T-cell (primary cell): ENCODE data around the gene MAN1B1. TPM values are rescaled to one million over a fixed set of nuclear protein-coding genes. Genes with fewer than 3 reads are reported as not detected.

Experiments used
- ATAC-seq, 4 experiments: fragments of 200-7000 bp in 3 of 4; fragments of 150-1000 bp in 1 of 4; cut with Tn5 transposase; replicated peaks in 1 of 4; 1 replicate in 3 of 4; 2 replicates in 1 of 4; pipeline ENCODE4 v1.10.0; 2021; ENCODE audit warnings: moderate library complexity in 3 of 4, mild to moderate bottlenecking in 2 of 4, moderate number of reproducible peaks in 1 of 4
- CTCF ChIA-PET, 2 donors: fragments of 300-600 bp; sonication (Branson Sonifier 250); formaldehyde crosslinking; loops; one replicate each; lab custom pipeline; 2022; ENCODE audit warnings: antibody characterized with exemption in 2 of 2; lab: Charles Lee
- POLR2A ChIA-PET, 2 donors: fragments of 300-600 bp; sonication (Branson Sonifier 250); formaldehyde crosslinking; loops; one replicate each; lab custom pipeline; 2022; ENCODE audit warnings: antibody characterized with exemption in 2 of 2; lab: Charles Lee
- DNase-seq, 35 experiments: peaks; one replicate each; pipeline versions ENCODE4 v3.0.0 to v3.0.0-alpha.2; 2013 to 2023
- H3K27ac ChIP-seq: one replicate; pipeline ENCODE4 v1.5.1; 2013; ENCODE audit warnings: low read length
- H3K27me3 ChIP-seq, 2 experiments: replicated peaks in 1 of 2; 1 replicate in 1 of 2; 2 replicates in 1 of 2; pipeline versions ENCODE4 v1.6.1 to v1.7.0; 2013; ENCODE audit warnings: low read length in 1 of 2, mixed read lengths in 1 of 2; ENCODE audit not compliant: control insufficient read depth in 2 of 2, insufficient read depth in 2 of 2; ENCODE audit errors: extremely low read depth in 1 of 2
- H3K36me3 ChIP-seq, 2 donors: 1 replicate in 1 of 2; 2 replicates in 1 of 2; pipeline versions ENCODE4 v1.6.1 to v1.7.0; 2013; ENCODE audit warnings: low read length in 1 of 2; ENCODE audit not compliant: control insufficient read depth in 2 of 2, insufficient read depth in 1 of 2; ENCODE audit errors: extremely low read depth in 1 of 2
- H3K4me1 ChIP-seq, 2 experiments: 1 replicate in 1 of 2; 2 replicates in 1 of 2; pipeline versions ENCODE4 v1.6.1 to v1.7.0; 2013; ENCODE audit warnings: low read length in 2 of 2, mixed read lengths in 1 of 2; ENCODE audit not compliant: insufficient read depth in 2 of 2, control insufficient read depth in 1 of 2; ENCODE audit errors: extremely low read depth in 1 of 2
- H3K4me3 ChIP-seq, 2 donors: 1 replicate in 1 of 2; 2 replicates in 1 of 2; pipeline versions ENCODE4 v1.5.1 to v1.7.0; 2013; ENCODE audit warnings: mild to moderate bottlenecking in 2 of 2, low read length in 1 of 2, moderate library complexity in 1 of 2; ENCODE audit not compliant: control insufficient read depth in 1 of 2; ENCODE audit errors: extremely low read depth in 1 of 2
- H3K9me3 ChIP-seq: 2 replicates; pipeline ENCODE4 v1.7.0; 2013
- H3K27ac Mint-ChIP-seq, 2 donors: one replicate each; pipeline ENCODE4 v1.8.0; 2020 to 2021; ENCODE audit warnings: mild to moderate bottlenecking in 2 of 2, mixed read lengths in 2 of 2
- H3K27me3 Mint-ChIP-seq, 2 donors: one replicate each; pipeline ENCODE4 v1.8.0; 2021 to 2022; ENCODE audit warnings: mixed read lengths in 2 of 2
- H3K36me3 Mint-ChIP-seq: one replicate; pipeline ENCODE4 v1.8.0; 2021; ENCODE audit warnings: mixed read lengths
- H3K4me1 Mint-ChIP-seq, 3 donors: one replicate each; pipeline ENCODE4 v1.8.0; 2020 to 2022; ENCODE audit warnings: mixed read lengths in 3 of 3, mild to moderate bottlenecking in 1 of 3
- H3K4me3 Mint-ChIP-seq, 3 donors: one replicate each; pipeline ENCODE4 v1.8.0; 2020 to 2022; ENCODE audit warnings: mild to moderate bottlenecking in 3 of 3, mixed read lengths in 3 of 3, moderate library complexity in 3 of 3
- H3K9me3 Mint-ChIP-seq, 3 donors: one replicate each; pipeline ENCODE4 v1.8.0; 2020 to 2022; ENCODE audit warnings: mixed read lengths in 3 of 3
- WGBS: methylation state at CpG from one replicate; pipeline ENCODE4 v1.1.5; 2013; ENCODE audit warnings: missing lambda C conversion rate; ENCODE audit not compliant: insufficient coverage; 5-methylcytosine and 5-hydroxymethylcytosine counted together
- total RNA-seq, 35 experiments: library from RNA in 6 of 35; stranded (reverse) in 6 of 35; fragments of 120-200 nt in 1 of 35; gene quantifications; one replicate each; pipeline versions ENCODE4 v1.2.1 to v1.2.4 and lab custom pipeline; 2013 to 2026

MAN1B1 gene
- total RNA-seq, 5 donors from 2014 or later (not counting 1 experiment from before 2014, with no cell fraction given): 62.0 to 91.5 (median 84.8) TPM

GRCh38 chr9:137103206-137103999, 16.6 kb downstream of the MAN1B1 start:
- H3K27me3 Mint-ChIP-seq: no peaks in the 10 kb centered on the region
- Histone ChIP-seq H3K4me1 (peaks cover 0 to 3% of the 10 kb centered on the region in 2 experiments), H3K27me3 (no peaks in the 10 kb centered on the region), H3K27ac (no peak overlapping the region), H3K36me3 (peaks cover 53 to 90% of the 10 kb centered on the region in 2 donors), H3K9me3 (no peaks in the 10 kb centered on the region), H3K4me3 (no peak overlapping the region)
- ChIA-PET POLR2A (no interaction called here), CTCF (no interaction called here)
- H3K36me3 Mint-ChIP-seq: peaks cover 11% of the 10 kb centered on the region
- ATAC-seq (no peak), DNase-seq (no peak)
- WGBS: 91% methylated on average over 37 of the region's 37 CpGs
- H3K9me3 Mint-ChIP-seq: no peaks in the 10 kb centered on the region
- no peak overlapping the region for H3K4me3 Mint-ChIP-seq
- H3K4me1 Mint-ChIP-seq: no peaks in the 10 kb centered on the region
- no peak overlapping the region for H3K27ac Mint-ChIP-seq

- 99% methylated on average over 21 of the region's 31 CpGs for WGBS
- Histone ChIP-seq H3K27ac (no peak overlapping the region), H3K4me1 (peaks cover 0 to 3% of the 10 kb centered on the region in 2 experiments), H3K36me3 (peaks cover 52 to 96% of the 10 kb centered on the region in 2 donors), H3K4me3 (no peak overlapping the region), H3K9me3 (no peaks in the 10 kb centered on the region), H3K27me3 (no peaks in the 10 kb centered on the region)
- Mint-ChIP-seq H3K4me3 (no peak overlapping the region), H3K9me3 (no peaks in the 10 kb centered on the region), H3K27me3 (no peaks in the 10 kb centered on the region), H3K4me1 (no peaks in the 10 kb centered on the region), H3K36me3 (peaks cover 10% of the 10 kb centered on the region), H3K27ac (no peak overlapping the region)
- no peak for DNase-seq
- no peak for ATAC-seq
- ChIA-PET CTCF (no interaction called here), POLR2A (interaction anchor here in 1 of 2 donors (0.6 kb wide), 1 partner anchor 151 kb away, joined by 6 read pairs; no protein-coding TSS in a partner anchor)
These were observed 19.3 kb downstream of the MAN1B1 start for GRCh38 chr9:137105814-137106661.

- ATAC-seq (no peak), DNase-seq (no peak)
- no peaks in the 10 kb centered on the region for H3K9me3 Mint-ChIP-seq
- H3K36me3 Mint-ChIP-seq: peaks cover 10% of the 10 kb centered on the region
- no peaks in the 10 kb centered on the region for H3K27me3 ChIP-seq
- 96% methylated on average over 26 of the region's 27 CpGs for WGBS
- H3K36me3 ChIP-seq: peaks cover 45 to 92% of the 10 kb centered on the region in 2 donors
- H3K9me3 ChIP-seq: no peaks in the 10 kb centered on the region
- peaks cover 0 to 3% of the 10 kb centered on the region in 2 experiments for H3K4me1 ChIP-seq
- H3K4me3 ChIP-seq: no peak overlapping the region
- H3K27ac ChIP-seq: no peak overlapping the region
- H3K27ac Mint-ChIP-seq: no peak overlapping the region
- H3K4me3 Mint-ChIP-seq: no peak overlapping the region
- H3K4me1 Mint-ChIP-seq: no peaks in the 10 kb centered on the region
- ChIA-PET CTCF (no interaction called here), POLR2A (no interaction called here)
- H3K27me3 Mint-ChIP-seq: no peaks in the 10 kb centered on the region
These were observed 20.0 kb downstream of the MAN1B1 start for GRCh38 chr9:137106662-137107250.

GRCh38 chr9:137107312-137107921, 20.6 kb downstream of the MAN1B1 start:
- Mint-ChIP-seq H3K27me3 (no peaks in the 10 kb centered on the region), H3K4me1 (no peaks in the 10 kb centered on the region), H3K27ac (no peak overlapping the region), H3K9me3 (no peaks in the 10 kb centered on the region), H3K4me3 (no peak overlapping the region), H3K36me3 (peaks cover 10% of the 10 kb centered on the region)
- Histone ChIP-seq H3K4me1 (peaks cover 0 to 7% of the 10 kb centered on the region in 2 experiments), H3K27me3 (no peaks in the 10 kb centered on the region), H3K4me3 (no peak overlapping the region), H3K9me3 (no peaks in the 10 kb centered on the region), H3K27ac (no peak overlapping the region), H3K36me3 (peaks cover 39 to 91% of the 10 kb centered on the region in 2 donors)
- POLR2A ChIA-PET: no interaction called here
- ATAC-seq (no peak), DNase-seq (no peak)
- 96% methylated on average over 26 of the region's 27 CpGs for WGBS
- CTCF ChIA-PET: no interaction called here

- DNase-seq: no peak
- no peak overlapping the region for H3K27ac ChIP-seq
- no peak overlapping the region for H3K4me3 Mint-ChIP-seq
- peaks cover 36 to 91% of the 10 kb centered on the region in 2 donors for H3K36me3 ChIP-seq
- peaks cover 10% of the 10 kb centered on the region for H3K36me3 Mint-ChIP-seq
- no peaks in the 10 kb centered on the region for H3K9me3 Mint-ChIP-seq
- H3K9me3 ChIP-seq: no peaks in the 10 kb centered on the region
- no peaks in the 10 kb centered on the region for H3K27me3 ChIP-seq
- 97% methylated on average over 14 of the region's 17 CpGs for WGBS
- ChIA-PET POLR2A (no interaction called here), CTCF (no interaction called here)
- peaks cover 0 to 13% of the 10 kb centered on the region in 2 experiments for H3K4me1 ChIP-seq
- peaks cover 0 to 2% (median 0%) of the 10 kb centered on the region in 3 donors for H3K4me1 Mint-ChIP-seq
- no peak for ATAC-seq
- no peak overlapping the region for H3K4me3 ChIP-seq
- H3K27ac Mint-ChIP-seq: no peak overlapping the region
- no peaks in the 10 kb centered on the region for H3K27me3 Mint-ChIP-seq
These were observed 21.2 kb downstream of the MAN1B1 start for GRCh38 chr9:137107982-137108381.
